HG03175 (cell line): ENCODE measurements around the gene ANXA9.

Experiments used
- ATAC-seq: cut with Tn5 transposase; IDR thresholded peaks from one replicate; pipeline ENCODE4 v1.9.1; 2021; ENCODE audit warnings: mild to moderate bottlenecking, moderate library complexity; ENCODE audit not compliant: unreplicated experiment

ANXA9 gene

GRCh38 chr1:150974580-150975478, 7.3 kb upstream of the ANXA9 start, which contains the start of gene CERS2:
TSS of gene CERS2 (minus strand) at chr1:150974835. CDS start at chr1:150969090, 5,745 bp downstream.
- peak; percentile 56 for ATAC-seq

GRCh38 chr1:150976401-150976821, 5.7 kb upstream of the ANXA9 start:
- no peak for ATAC-seq

GRCh38 chr1:150976879-150977694, 5.0 kb upstream of the ANXA9 start:
- ATAC-seq = no peak

GRCh38 chr1:150979092-150980056, 2.7 kb upstream of the ANXA9 start:
- peak; percentile 45 for ATAC-seq

GRCh38 chr1:150981177-150981804, 801 bp upstream of the ANXA9 start:
- ATAC-seq = no peak

GRCh38 chr1:150985179-150985825, 3.2 kb downstream of the ANXA9 start:
- ATAC-seq = no peak

- no peak for ATAC-seq
These were observed 5.8 kb downstream of the ANXA9 start for GRCh38 chr1:150987924-150988323.

- ATAC-seq = no peak
These were observed 10.5 kb downstream of the ANXA9 start for GRCh38 chr1:150992626-150993025.

- ATAC-seq = no peak
These were observed 12.2 kb downstream of the ANXA9 start for GRCh38 chr1:150994248-150994647.

GRCh38 chr1:150995460-150995859, 13.4 kb downstream of the ANXA9 start:
- no peak for ATAC-seq

GRCh38 chr1:150995896-150996295, 13.8 kb downstream of the ANXA9 start:
- no peak for ATAC-seq

GRCh38 chr1:150997126-150997872, 15.2 kb downstream of the ANXA9 start:
- no peak for ATAC-seq

GRCh38 chr1:150997949-150998348, 15.9 kb downstream of the ANXA9 start:
- no peak for ATAC-seq

- ATAC-seq = no peak
These were observed 17.1 kb downstream of the ANXA9 start for GRCh38 chr1:150999051-150999674.

GRCh38 chr1:150999926-151000325, 17.8 kb downstream of the ANXA9 start:
- ATAC-seq = no peak

- no peak for ATAC-seq
These were observed 18.3 kb downstream of the ANXA9 start for GRCh38 chr1:151000408-151000807.

GRCh38 chr1:151001602-151002001, 19.5 kb downstream of the ANXA9 start:
- ATAC-seq = no peak

GRCh38 chr1:151002051-151002450, 20.0 kb downstream of the ANXA9 start:
- ATAC-seq = no peak
